DOHH2 (cell line): Measurements from ENCODE around the gene ETV6.
A peak's percentile ranks its signal among the peaks of the same experiment; 100 is the strongest.

ENCODE experiments used
- H3F3A ChIP-seq: fragments of 200-600 bp; sonication (generic), shearing (Covaris generic); 2 replicates; pipeline ENCODE4 v1.6.0; 2016; ENCODE audit warnings: antibody characterized with exemption, mild to moderate bottlenecking; ENCODE audit not compliant: control insufficient read depth, insufficient read depth
- H3K27ac ChIP-seq: fragments of 200-600 bp; sonication (generic); 2 replicates; pipeline ENCODE4 v1.5.1; 2014; ENCODE audit warnings: low read depth, mild to moderate bottlenecking, low read length, moderate library complexity
- H3K27me3 ChIP-seq: fragments of 200-600 bp; sonication (generic); 2 replicates; pipeline ENCODE4 v1.6.1; 2014; ENCODE audit warnings: mild to moderate bottlenecking, low read length, mixed read lengths; ENCODE audit not compliant: control insufficient read depth
- H3K36me3 ChIP-seq: fragments of 200-600 bp; sonication (generic); 2 replicates; pipeline ENCODE4 v1.6.1; 2014; ENCODE audit warnings: mild to moderate bottlenecking, low read length, moderate library complexity, mixed read lengths; ENCODE audit not compliant: control insufficient read depth
- H3K4me1 ChIP-seq: fragments of 200-600 bp; sonication (generic); 2 replicates; pipeline ENCODE4 v1.6.1; 2014; ENCODE audit warnings: mild to moderate bottlenecking, low read length, mixed read lengths; ENCODE audit not compliant: control insufficient read depth
- H3K4me2 ChIP-seq: fragments of 200-600 bp; sonication (generic); 2 replicates; pipeline ENCODE4 v1.6.0; 2014; ENCODE audit warnings: mild to moderate bottlenecking, low read length, moderate library complexity
- H3K4me3 ChIP-seq: fragments of 200-600 bp; sonication (generic); 2 replicates; pipeline ENCODE4 v1.5.1; 2014; ENCODE audit warnings: mild to moderate bottlenecking, low read length, mixed read lengths
- H3K79me2 ChIP-seq: fragments of 200-600 bp; sonication (generic); 2 replicates; pipeline ENCODE4 v1.6.1; 2014; ENCODE audit warnings: mild to moderate bottlenecking, low read length, mixed read lengths; ENCODE audit not compliant: control insufficient read depth
- H3K9me2 ChIP-seq: fragments of 200-600 bp; sonication (generic); replicated peaks from 2 replicates; pipeline ENCODE4 v1.6.1; 2014; ENCODE audit warnings: mild to moderate bottlenecking, low read length, mixed read lengths; ENCODE audit not compliant: control insufficient read depth
- H3K9me3 ChIP-seq: fragments of 200-600 bp; sonication (generic); 2 replicates; pipeline ENCODE4 v1.6.1; 2014; ENCODE audit warnings: antibody characterized with exemption, low read length, mixed read lengths; ENCODE audit not compliant: control insufficient read depth, insufficient read depth
- H4K20me1 ChIP-seq: fragments of 200-600 bp; sonication (generic); 2 replicates; pipeline ENCODE4 v1.6.0; 2014; ENCODE audit warnings: low read depth, mild to moderate bottlenecking, antibody characterized with exemption, low read length, moderate library complexity; ENCODE audit not compliant: control insufficient read depth, insufficient read depth
- CTCF ChIP-seq: fragments of 200-600 bp; sonication (generic); IDR thresholded peaks from one replicate; pipeline ENCODE4 v1.5.1; 2014; ENCODE audit warnings: antibody characterized with exemption, mild to moderate bottlenecking, low read depth, low read length; ENCODE audit not compliant: poor library complexity, severe bottlenecking
- EZH2phosphoT487 ChIP-seq: fragments of 200-600 bp; sonication (generic); IDR thresholded peaks from 2 replicates; pipeline ENCODE4 v1.6.1; 2017; ENCODE audit warnings: borderline replicate concordance, mild to moderate bottlenecking, antibody characterized with exemption, low read length, moderate library complexity, mixed read lengths

The ETV6 gene

GRCh38 chr12:11651785-11652184, 2.3 kb downstream of the ETV6 start:
- Histone ChIP-seq H3K79me2 (peaks cover 39% of the 10 kb centered on the region), H3K36me3 (no peaks in the 10 kb centered on the region), H3K9me3 (no peaks in the 10 kb centered on the region), H3F3A (peaks cover 22% of the 10 kb centered on the region), H3K27ac (no peak overlapping the region), H3K9me2 (no peaks in the 10 kb centered on the region), H3K4me1 (peaks cover 52% of the 10 kb centered on the region), H3K27me3 (peaks cover 17% of the 10 kb centered on the region), H3K4me2 (peak overlapping the region; percentile 80), H3K4me3 (peak overlapping the region; percentile 92), H4K20me1 (no peaks in the 10 kb centered on the region)
- TF ChIP-seq CTCF (no peak), EZH2phosphoT487 (no peak)

- H3K79me2 ChIP-seq: peaks cover 42% of the 10 kb centered on the region
- peaks cover 14% of the 10 kb centered on the region for H3K27me3 ChIP-seq
- peak overlapping the region; percentile 29; the same call in 1 of the 2 replicates for H3K27ac ChIP-seq
- H3K4me1 ChIP-seq: peaks cover 52% of the 10 kb centered on the region
- TF ChIP-seq EZH2phosphoT487: no peak
- no peak for TF ChIP-seq CTCF
- H3K9me3 ChIP-seq: no peaks in the 10 kb centered on the region
- no peaks in the 10 kb centered on the region for H4K20me1 ChIP-seq
- peak overlapping the region; percentile 92 for H3K4me3 ChIP-seq
- no peaks in the 10 kb centered on the region for H3K9me2 ChIP-seq
- no peaks in the 10 kb centered on the region for H3K36me3 ChIP-seq
- peaks cover 15% of the 10 kb centered on the region for H3F3A ChIP-seq
- peak overlapping the region; percentile 80 for H3K4me2 ChIP-seq
These were observed 3.0 kb downstream of the ETV6 start for GRCh38 chr12:11652351-11653040.

DNA sequence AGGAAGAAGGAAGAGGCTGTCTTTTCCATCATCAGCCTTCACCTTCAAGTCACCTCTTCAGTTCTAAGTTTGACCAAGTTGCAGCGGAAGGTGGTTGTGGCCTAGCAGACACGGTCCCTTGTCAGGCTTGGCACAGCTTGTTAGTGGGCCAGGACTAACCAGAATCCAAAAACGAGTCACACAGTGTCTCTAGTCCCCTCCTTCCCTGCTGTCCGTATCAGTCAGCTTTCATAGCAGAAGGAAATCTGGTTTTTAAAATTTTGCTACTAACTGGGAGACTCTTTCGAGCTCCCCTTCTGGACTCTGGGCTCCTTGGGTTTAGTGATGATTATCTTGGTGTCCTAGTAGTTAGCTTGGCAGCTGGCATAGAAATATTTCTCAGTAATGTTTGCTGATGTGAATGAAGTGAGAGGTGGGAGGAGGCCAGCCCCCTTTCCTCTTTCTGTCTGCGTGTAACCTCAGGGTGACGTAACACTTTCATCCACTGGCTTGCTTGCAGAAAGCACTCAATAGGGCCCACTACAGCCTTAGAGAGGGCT, 3.8 kb downstream of the ETV6 start:
- Histone ChIP-seq H3K4me1 (peaks cover 52% of the 10 kb centered on the region), H4K20me1 (no peaks in the 10 kb centered on the region), H3K9me3 (no peaks in the 10 kb centered on the region), H3K4me3 (peak overlapping the region; percentile 92), H3K4me2 (peak overlapping the region; percentile 80), H3K9me2 (no peaks in the 10 kb centered on the region), H3K27ac (peak overlapping the region; percentile 29; the same call in 1 of the 2 replicates), H3F3A (peaks cover 12% of the 10 kb centered on the region), H3K79me2 (peaks cover 45% of the 10 kb centered on the region), H3K36me3 (no peaks in the 10 kb centered on the region), H3K27me3 (peaks cover 14% of the 10 kb centered on the region)
- TF ChIP-seq EZH2phosphoT487 (no peak), CTCF (no peak)
